Midbrain (tissue), 1 donor: Measurements from ENCODE around the gene SHROOM3.
"Not testable (repeated sequence)": the region's sequence is repeated elsewhere in the genome, so short reads cannot be mapped to it uniquely, and the experiment has no call there.

Source experiments
- DNase-seq: peaks from one replicate; lab custom pipeline; 2025; lab: John Stamatoyannopoulos, UW

The SHROOM3 gene

DNA sequence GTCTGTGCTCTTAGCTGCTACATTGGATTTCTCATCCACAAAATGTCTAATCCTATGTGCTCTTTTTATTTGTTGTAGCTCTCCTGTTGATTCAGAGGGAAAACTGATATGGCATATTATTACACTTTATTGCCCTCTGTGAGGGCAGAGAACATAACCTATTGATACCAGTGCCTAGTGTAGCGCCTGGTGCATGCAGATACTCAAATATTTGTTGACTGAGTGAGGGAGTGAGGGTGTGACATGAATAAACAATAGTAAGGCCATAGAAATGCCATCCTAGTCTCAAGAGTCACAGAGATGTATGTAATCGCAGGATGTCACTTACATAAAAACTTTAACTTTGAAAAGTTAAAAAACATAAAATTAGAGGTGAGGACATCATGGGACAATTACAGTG, 159.1 kb downstream of the SHROOM3 start:
- DNase-seq, result no peak

DNA sequence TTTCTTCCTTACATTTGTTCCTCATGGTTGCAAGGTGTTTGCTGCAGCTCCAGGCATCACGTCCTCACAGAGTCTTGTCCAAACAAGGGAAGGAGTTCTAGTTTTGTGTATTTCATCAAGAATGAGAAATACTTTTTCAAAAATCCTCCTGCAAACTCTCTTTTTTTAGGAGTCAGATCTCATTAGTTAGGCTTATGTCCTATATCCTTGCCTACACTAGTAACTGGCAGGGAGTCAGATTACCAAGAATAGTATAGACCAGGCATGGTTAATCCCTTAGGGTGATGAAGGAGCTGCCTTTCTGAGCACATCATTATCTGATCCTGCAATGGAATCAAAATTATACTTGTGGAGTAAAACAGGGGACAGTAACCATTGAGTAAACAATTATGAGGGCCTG, 160.4 kb downstream of the SHROOM3 start:
- no peak for DNase-seq

DNA sequence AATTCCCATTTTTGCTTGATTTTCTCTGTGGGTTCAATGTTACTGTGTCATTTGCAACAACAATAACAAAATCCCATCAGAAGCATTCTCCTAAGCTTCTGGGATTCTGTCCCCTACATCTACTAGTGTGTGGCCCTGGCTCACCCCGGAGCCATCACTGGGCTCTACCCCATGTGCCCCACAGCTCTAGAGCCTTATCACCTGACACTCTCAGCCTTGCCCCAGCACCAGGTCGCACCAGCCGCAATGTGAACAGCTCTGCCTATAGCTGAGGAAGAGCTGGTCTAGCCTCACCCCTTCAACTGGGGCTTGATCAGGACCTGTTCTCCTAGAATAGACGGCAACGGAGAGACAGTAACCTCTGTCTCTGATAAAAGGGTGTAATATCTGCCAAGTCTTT, 161.7 kb downstream of the SHROOM3 start:
- no peak for DNase-seq

DNA sequence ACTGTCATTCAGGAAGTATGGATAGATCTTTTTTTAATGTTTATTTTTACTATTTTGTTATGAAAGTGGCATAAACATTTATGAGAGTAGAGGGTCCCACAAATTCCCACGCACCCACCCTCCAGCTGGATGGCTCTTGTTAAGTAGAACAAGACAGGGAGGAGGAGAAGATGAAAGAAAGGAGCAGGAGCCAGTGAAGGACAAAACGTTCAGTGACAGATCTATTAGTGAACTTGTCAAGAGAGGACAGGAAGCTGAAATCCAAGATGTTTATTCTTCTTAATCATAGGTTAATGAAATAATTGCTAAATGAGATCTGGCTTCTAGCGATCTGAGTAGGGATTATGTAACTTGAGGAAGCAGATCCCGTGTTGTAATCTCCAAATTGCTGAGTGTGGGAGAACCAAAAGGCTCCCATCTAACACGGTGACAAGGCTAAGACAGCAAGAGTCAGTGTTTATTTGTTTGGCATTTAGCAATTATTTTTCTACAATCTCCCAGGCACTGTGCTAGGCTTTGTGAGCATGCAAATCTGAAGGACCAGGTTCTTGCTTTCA, 162.5 kb downstream of the SHROOM3 start:
- no peak for DNase-seq

DNA sequence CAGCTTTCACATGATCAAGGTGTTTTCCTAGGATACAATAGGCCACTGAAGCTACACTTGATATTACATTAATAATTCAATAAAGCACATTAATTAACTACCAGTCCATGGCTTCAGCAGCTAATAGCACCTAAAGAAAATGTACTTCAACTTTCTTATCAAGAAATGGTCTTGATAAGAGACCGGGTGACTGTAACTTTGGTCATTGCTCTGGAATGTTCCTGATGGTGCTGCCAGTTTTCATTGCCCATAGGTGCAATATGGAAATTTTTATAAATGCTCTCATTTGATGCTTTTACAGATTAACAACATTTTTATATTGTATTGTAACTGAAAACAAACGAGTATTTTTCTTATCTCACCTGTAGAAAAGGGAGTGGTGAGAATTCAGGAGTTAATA, 165.4 kb downstream of the SHROOM3 start:
- DNase-seq, result no peak

DNA sequence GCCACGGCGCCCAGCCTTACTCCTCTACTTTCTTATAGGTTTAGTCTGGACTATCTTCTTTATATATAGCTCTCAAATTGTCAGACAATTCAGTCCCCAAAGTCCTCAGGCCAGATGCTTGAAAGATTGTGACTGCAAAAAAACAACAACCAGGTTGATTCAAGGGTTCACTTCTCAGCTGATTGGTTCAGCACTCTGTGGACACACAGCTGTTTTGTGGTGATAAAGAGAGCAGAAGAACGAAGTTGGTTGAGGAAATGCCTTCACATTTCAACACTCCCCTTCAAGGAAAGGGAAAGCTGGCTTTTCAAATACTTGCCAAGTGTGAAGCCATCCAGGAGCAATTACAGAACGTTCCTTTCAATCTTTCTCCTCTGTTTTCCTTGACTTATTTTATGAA, 166.8 kb downstream of the SHROOM3 start:
- DNase-seq, result no peak

DNA sequence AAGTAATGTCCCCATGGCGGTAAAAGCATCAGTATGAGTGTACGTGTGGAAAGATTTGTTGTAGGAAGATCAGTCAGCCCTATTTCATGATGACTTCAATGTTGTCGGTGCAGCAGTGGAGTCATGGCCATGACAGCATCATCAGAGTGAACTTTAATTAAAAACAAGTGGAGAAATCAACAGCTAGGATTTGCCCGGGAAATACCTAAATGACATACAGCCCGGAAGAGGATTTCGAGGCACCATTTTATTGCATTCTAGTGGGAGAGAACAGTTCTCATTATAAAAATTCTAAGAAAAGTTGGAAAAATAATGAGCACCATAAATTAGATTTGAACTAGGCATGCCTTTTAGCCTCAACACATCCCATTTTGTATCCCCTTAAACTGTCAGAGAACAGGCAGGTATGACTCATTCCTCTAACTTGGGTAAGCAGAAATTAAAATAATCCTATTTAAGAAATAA, 170.1 kb downstream of the SHROOM3 start:
- no peak for DNase-seq

DNA sequence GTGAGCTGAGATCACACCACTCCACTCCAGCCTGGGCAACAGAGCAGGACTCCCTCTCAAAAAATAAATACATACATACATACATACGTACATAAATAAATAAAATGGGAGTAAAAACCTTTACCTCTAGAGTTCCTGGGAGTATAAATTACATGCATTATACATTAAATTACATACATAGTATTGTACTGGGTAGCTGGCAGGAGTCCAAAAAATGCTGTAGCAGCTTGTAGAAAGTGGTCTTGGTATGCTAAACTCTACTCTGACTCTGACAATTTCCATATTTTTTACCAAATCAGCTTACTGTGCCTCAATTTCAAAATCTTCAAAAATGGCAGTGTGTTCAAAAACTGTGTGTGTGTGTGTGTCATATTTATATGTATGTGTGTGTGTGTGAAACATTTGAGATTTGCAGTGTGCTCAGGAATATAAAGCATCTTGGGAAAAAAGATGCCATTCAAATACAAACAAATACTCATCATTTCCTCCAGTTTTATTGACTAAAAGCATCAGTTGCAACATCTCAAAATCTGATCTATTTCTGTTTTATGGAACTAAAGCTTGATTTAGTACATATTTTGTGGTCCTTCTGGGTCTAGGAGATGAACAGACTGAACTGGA, 171.7 kb downstream of the SHROOM3 start:
- DNase-seq, result no peak

DNA sequence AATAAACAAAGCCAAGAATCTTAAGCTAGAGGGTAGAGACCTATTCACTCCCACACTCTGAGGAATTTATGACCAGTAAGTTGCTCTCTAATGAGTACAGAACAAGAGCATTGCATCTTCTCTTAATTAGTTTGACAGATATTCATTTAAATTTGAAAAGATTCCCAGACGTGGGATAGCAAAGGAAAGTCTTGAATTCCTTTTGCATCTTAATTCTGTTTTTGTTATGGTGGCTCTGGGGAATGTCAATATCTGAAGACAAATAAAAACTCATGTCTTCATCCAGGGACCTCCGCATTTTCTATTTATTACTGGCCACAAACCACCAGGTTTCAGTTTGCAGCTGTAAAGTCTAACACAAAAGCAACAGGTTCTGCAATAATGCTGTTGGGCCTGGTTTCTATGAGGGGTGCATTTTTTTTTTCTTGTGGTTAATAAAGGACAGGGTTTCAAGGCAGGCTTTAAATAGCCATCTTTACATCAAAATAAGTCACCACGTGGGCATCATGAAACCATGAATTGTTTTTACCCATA, 172.3 kb downstream of the SHROOM3 start:
- DNase-seq, result no peak

DNA sequence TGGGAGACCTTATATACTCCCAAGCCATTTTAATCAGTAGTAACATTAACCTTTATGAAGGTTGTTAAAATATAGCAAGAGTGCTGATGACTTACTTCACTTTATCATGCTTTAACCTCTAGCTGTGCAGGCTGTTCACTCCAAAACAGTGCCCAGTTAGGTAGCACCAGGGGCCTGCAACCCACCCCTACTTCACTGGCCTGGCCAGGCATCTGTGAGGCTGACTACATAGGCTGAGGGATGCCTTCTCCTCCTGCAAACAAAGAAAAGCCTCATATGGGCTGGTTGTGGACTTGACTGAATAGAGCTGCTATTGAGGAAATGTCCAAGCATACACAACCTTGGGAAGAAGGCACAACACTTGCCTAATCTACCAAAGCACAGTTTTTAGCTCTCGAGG, 172.8 kb downstream of the SHROOM3 start:
- no peak for DNase-seq

DNA sequence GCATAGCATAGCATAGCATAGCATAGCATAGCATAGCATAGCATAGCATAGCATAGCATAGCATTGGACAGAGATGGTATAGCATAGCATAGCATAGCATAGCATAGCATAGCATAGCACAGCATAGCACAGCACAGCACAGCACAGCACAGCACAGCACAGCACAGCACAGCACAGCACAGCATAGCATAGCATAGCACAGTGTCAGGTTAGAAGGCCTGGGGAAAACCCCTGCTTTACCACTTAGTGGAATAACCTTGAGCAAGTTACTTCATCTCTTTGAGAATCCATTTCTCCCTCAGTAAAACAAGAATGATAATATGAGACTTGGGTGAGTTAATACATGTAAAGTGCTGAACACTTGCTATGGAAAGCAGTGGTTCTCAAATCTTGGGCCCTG, 173.5 kb downstream of the SHROOM3 start:
- DNase-seq, result not testable (repeated sequence)

DNA sequence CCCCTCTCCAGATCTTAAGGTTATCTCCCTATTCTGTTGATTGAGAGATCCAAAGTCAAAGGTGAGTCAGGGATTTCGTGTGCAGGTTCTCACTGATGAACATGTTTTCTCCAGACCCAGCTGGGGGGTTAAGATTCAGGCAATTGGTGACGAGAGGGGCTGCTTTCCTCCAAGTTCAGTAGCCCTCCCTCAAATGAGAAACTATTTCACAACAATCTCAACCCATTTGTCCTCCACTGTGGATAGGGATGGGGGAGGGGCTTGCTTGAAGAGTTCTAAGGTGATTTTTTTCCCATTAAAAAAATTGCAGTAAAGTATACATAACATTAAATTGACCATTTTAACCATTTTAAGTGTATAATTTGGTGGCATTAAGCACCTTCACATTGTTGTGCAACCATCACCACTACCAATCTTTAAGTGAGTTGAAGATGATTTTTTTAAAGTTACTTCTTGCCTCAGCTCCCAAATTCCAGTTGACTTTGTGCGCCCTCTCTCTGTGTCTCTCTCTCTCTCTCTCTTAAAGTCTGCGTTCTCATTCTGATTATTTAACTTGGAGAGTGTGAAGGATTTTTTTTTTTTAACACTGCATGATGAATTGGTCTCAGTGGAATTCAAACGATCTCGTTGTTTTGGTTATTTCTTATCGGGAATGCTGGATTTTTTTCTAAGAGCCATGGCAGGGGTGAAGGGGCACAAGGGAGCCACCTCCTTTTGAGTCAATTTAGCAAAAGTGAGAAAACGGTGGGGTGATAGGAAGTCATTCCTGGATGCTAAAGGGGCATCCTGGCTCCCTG, 175.9 kb downstream of the SHROOM3 start:
- DNase-seq, result no peak

DNA sequence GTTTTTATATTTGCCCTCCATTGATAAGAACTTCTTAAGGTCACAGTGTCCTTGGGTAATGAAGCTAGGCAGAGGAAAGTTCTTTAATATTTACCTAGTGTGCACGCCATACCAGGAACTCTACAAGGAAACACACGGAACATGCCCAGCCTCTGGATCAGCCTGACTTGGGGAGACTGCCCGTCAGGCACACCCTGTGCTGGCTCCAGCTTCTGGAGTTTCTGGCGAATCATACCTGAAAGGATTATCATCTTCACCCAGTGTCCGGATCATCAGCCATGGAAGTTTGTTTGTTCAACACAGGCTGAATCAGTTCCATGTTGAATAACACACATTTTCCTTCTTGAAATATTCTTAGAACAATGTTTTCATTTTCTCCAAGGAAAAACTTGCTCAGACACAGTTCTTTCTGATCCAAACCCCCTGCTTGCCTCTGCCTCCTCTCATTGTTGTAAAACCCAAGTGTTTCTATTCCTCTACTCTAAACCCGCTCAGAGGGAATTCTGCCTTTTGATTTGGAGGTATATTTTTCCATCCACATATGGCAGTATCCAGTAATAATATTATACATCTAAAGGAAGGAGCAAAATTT, 176.7 kb downstream of the SHROOM3 start:
- DNase-seq, result no peak

DNA sequence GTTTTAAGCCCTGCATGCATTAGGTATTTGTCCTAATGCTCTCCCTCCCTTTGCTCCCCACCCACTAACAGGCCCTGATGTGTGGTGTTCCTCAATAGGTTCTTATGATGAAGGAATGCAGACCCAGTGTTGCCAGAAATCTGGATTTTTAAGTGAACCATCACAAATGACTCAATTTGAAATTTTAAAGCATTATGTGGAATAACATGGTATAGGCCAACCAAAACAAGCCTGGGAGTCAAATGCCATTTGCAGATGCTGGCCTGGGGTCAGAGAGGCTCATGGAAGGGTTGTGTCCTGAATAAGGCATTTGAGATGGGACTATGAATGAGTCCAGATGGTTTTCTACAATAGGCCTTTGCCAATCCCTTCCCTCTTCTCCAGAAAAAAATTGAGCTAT, 179.6 kb downstream of the SHROOM3 start:
- DNase-seq, result no peak

DNA sequence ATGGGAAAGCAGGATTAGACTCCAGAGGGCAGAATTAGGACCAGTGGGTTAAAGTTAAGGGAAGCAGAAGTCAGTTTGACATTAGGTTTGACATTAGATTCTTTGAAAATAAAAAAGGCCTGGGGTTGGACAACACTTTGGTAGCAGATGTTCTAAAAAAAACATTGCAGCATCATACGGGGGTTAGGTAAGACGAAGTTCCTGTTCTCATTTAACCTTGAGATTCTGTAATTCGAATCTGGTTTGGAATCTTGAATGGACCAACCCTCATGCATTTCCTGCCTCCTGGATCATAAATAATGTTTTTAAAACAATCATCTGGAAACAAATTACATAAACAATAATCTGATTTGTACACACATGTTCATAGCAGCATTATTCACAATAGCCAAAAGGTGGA, 181.0 kb downstream of the SHROOM3 start:
- DNase-seq, result no peak

DNA sequence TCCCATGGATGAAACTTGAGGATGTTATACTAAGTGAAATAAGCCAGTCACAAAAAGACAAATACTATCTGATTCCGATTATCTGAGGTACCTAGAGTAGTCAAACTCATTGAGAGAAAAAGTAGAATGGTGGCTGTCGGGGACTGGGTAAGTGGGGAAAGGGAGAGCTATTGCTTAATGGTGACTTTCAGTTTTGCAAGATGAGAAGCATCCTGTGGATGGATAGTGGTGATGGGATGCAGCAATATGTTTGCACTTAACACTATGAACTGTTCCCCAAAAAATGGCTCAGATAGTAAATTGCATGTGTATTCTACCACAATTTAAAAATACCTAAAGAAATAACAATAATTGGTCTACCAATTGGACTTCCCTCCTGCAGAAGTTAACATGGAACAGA, 181.5 kb downstream of the SHROOM3 start:
- no peak for DNase-seq

DNA sequence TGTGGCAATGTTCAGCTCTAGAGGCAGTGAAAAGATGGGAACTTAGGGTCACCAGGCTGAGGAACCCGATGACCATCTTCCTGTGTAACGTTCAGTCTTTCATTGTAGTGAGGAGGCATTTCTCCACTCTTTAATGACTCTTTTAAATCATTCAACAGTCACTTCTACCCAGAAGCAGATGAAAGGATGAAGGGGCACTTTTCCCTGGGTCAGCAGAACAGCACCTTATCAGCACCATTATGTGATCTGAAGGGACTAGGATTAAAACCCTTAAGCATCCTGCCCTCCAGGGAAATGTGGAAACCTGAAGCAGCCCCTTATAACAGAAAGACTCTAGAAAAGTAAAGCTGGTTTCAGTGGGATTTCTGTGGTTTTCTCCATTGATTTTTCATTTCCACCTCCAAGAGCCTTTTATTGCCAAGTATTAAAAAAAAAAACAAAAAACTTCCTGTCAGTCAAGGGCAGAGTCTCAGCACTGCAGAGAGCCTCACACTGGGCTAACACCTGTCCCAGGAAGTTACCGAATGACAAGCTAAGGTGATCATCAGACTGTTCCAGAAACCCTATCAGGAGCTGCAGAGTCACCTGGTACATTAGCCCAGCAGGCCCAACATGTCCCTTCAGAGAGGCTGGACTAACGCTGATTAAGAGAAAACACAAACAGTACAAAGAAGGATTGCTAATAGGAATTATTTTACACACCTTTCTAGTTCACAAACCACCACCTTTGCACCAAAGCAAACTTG, 185.9 kb downstream of the SHROOM3 start:
- DNase-seq, result no peak

DNA sequence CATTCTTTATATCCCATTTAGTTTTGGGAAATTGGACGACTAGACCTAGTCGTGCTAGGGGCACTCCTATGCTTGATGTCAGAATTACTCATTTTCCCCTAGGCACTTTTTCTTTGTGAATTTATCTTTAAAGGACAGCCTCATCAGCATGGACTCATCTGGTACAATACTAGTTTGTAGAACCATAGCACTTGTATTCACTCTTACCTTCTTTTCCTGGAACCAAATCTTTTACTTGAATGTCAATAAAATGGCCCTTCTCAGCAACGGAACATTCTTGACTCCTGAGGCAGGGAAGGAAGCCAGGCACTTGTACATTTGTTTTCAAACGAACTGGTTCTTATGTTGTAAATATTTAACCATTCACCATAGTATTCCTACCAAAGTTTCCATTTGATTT, 187.1 kb downstream of the SHROOM3 start:
- no peak for DNase-seq

DNA sequence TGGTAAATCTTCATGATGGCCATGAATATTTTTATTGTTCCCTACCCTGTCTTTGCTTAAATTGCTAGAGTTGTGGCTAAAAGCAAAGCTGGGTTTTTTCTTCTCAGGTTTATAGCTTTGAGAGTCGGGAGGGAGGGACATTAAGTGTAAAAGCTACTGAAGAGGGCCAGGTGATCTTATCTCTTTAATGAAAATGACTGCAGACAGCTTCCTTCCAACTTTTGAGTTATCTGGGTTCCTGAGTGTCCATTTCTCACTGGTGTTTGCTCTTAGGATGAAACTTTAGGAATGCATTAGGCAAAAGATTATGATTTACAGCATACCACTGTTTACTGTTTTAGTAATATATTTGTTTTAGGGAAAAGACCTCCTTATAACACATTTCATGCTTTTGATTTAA, 187.7 kb downstream of the SHROOM3 start:
- DNase-seq, result no peak

DNA sequence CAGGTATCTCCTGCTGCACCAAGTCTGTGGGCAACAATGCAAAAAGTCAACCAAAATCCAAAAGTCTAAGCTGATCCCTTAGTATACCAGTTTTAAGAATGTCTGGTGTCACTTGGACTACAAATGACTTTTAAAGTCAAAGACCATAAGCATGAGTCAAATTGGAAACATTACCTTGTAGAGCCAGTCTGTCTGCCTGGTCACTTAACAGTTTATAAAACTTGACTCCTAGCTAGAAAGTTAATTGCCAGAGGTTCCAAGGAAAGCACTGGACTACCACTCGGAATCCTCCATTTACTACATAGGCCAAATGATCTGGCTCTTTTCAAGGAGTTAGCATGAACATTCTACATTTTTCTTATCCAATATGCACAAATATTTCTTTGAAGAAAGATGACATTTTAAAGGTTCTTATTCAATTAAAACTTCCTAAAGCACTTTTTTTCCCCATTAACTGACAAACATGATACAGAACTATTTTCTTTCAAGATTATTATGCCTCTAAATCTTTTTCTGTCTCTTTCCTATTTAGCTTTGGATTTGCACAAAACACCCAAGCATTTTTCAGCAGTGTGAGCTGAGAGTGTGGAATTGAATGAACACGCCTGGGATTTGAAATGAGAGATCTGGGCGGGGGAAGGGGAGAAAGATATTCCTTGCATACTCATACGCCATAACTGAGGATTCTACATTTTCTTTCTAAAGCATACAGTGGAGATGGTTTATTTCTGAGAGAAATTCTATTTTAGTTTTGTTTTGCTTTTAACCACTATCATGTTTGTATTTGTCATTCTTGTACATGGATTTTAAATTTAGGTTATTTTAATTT, 188.4 kb downstream of the SHROOM3 start:
- no peak for DNase-seq

DNA sequence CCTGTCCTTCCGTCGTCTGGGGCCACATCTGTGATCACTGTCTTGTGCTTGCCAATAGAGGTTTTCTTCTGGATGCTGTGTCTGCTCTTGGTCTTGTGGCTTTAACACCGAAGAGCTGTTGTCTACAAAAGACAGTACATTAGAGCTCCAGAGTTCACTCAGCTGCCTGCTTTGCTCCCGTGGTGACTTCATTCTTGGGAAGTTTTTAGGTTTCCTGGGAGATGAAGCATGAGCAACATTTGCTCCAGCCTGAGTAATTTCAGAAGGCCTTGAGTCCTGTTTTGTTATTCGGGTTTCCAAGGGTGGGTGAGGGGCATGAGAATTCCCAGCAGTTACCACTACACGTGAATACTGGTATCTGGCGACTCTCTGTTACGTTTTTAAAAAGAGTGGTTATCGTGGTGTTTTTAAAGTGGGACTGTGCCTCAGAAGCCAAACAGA, 189.2 kb downstream of the SHROOM3 start:
- DNase-seq, result peak; percentile 1
